Activated CD4-positive, alpha-beta T cell treated with anti-CD3 and anti-CD28 coated beads for 48 hours (primary cell): ENCODE data around the gene PKNOX1.
"Not testable (repeated sequence)": the region's sequence is repeated elsewhere in the genome, so short reads cannot be mapped to it uniquely, and the experiment has no call there.

Experiments used
- DNase-seq: peaks from one replicate; pipeline ENCODE4 v3.0.0-alpha.2; 2020

Gene PKNOX1

GRCh38 chr21:42973991-42974831, at the start of gene PKNOX1:
Gene PKNOX1, plus strand, starts transcription at chr21:42974562. Its CDS starts 29,820 bp downstream, at chr21:43004382.
- peak; percentile 99 for DNase-seq

GRCh38 chr21:42925114-42925926, 49.0 kb upstream of the PKNOX1 start, which contains the start of gene ERVH48-1:
Gene ERVH48-1, minus strand, starts transcription at chr21:42925630. Its CDS starts 6,624 bp downstream, at chr21:42919006.
- DNase-seq, result no peak

- not testable (repeated sequence) for DNase-seq
Observed at GRCh38 chr21:42927474-42928200, 46.7 kb upstream of the PKNOX1 start.

GRCh38 chr21:42929969-42930368, 44.4 kb upstream of the PKNOX1 start:
- DNase-seq, result no peak

GRCh38 chr21:42931560-42932235, 42.7 kb upstream of the PKNOX1 start:
- DNase-seq, result no peak

- DNase-seq, result not testable (repeated sequence)
Observed at GRCh38 chr21:42932378-42933136, 41.8 kb upstream of the PKNOX1 start.

GRCh38 chr21:42933137-42933970, 41.0 kb upstream of the PKNOX1 start:
- not testable (repeated sequence) for DNase-seq

- not testable (repeated sequence) for DNase-seq
Observed at GRCh38 chr21:42933973-42934372, 40.4 kb upstream of the PKNOX1 start.

- DNase-seq, result not testable (repeated sequence)
Observed at GRCh38 chr21:42936360-42936759, 38.0 kb upstream of the PKNOX1 start.

GRCh38 chr21:42937034-42937940, 37.1 kb upstream of the PKNOX1 start:
- DNase-seq, result not testable (repeated sequence)

GRCh38 chr21:42937960-42938605, 36.3 kb upstream of the PKNOX1 start:
- DNase-seq, result no peak

GRCh38 chr21:42938606-42938995, 35.8 kb upstream of the PKNOX1 start:
- DNase-seq, result not testable (repeated sequence)

GRCh38 chr21:42939582-42940413, 34.6 kb upstream of the PKNOX1 start:
- DNase-seq, result no peak

- no peak for DNase-seq
Observed at GRCh38 chr21:42941696-42942085, 32.7 kb upstream of the PKNOX1 start.

GRCh38 chr21:42942244-42942643, 32.1 kb upstream of the PKNOX1 start:
- no peak for DNase-seq

GRCh38 chr21:42949094-42949755, 25.1 kb upstream of the PKNOX1 start:
- not testable (repeated sequence) for DNase-seq

GRCh38 chr21:42951193-42951592, 23.2 kb upstream of the PKNOX1 start:
- DNase-seq, result not testable (repeated sequence)
